LNCAP (cell line): ENCODE data around the gene LPCAT1.

Source experiments
- CTCF ChIP-seq: fragments of 450-650 bp; IDR thresholded peaks from 2 replicates; pipeline ENCODE4 v1.5.1; 2017; ENCODE audit warnings: mild to moderate bottlenecking

The LPCAT1 gene

DNA sequence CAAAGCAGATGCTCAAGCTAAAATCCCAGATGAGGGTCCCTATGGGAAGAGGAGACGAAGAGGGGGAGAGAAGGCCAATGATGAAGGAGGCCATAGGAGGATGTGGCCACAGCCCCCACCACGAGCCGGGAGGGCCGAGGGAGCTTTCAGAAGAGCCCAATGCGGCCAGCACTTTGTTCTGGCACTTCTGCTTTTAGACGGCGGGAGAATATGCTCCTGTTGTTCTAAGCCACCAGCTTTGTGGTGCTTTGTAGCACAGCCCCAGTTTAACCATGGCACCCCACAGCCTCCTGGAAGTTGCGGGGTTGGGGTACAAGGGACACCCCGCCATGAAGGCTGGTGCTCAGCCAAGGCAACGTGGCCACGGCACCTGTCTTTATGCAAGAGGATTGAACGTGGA, 33.4 kb downstream of the LPCAT1 start:
- TF ChIP-seq CTCF: no peak

DNA sequence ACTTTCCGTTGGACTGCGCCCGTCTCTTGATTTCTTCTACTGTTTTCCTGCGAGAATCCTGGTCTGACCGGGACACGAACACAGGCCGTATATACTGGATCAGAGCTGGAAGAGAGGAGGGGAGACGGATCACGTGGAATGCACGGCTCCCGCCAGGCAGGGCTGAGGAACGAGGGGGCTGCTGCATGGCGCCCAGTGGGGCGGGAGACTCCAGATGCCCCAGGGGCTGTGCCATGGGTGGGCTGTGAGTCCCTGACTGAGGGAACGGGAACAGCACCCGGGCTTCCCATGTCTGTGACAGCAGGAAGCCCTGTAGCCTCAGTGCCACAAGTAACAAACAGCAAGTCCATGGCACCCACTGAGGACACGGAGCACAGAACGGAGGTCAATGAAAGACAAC, 34.0 kb downstream of the LPCAT1 start:
- no peak for TF ChIP-seq CTCF

DNA sequence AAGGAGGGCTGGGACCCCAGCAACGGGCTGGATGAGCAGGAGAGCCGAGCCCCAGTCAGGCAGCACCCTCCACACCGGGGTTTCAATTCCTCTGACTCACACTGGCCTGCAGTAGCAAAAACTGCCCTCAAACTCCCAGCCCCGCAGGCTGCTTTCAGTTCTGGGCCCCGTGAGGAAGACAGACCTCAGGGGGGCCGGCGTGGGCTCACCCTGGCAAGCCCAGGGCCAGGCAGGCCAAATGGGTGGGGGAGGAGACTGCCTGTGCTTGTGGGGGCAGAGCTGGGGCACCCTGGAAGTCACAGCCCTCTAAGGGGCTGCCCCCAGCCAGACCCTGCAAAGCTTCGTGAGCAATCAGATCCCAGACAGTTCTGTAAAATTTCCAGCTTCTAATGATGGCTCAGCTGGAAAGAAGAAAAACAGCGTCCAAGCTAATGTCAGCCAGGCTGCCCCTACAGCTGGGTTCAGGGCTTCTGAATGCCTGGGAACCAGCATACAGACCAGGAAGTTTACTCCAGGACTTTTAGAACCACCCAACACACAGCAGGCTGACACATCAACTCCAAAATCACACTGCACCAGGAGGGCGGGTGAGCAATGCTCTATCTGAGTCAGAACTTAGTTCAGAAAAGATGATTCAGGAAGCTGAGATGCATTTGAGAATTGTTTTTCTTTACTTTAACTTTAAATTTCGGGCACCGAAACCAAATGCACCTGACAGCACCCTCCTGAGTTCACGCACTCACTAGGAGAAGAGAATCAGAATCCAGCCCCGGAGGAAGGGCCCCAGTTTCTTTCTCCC, 34.7 kb downstream of the LPCAT1 start:
- no peak for TF ChIP-seq CTCF

GRCh38 chr5:1487079-1487764, 36.5 kb downstream of the LPCAT1 start:
- no peak for TF ChIP-seq CTCF

- TF ChIP-seq CTCF: no peak
Measured at GRCh38 chr5:1486271-1486670, 37.5 kb downstream of the LPCAT1 start.

GRCh38 chr5:1485579-1486118, 38.1 kb downstream of the LPCAT1 start:
- no peak for TF ChIP-seq CTCF

- no peak for TF ChIP-seq CTCF
Measured at GRCh38 chr5:1484730-1485578, 38.8 kb downstream of the LPCAT1 start.
